IMR-90 (cell line): ENCODE measurements around the gene DRC3. TPM values are rescaled to one million over a fixed set of nuclear protein-coding genes. Genes with fewer than 3 reads are reported as not detected.

Source experiments
- ATAC-seq: fragments of 200-7000 bp; cut with Tn5 transposase; 2 replicates; pipeline ENCODE4 v1.9.1; 2020; ENCODE audit warnings: low read depth, mild to moderate bottlenecking, moderate library complexity
- BruUV-seq: library from RNA; stranded (reverse); fragments of 400-500 nt; replicated peaks from 2 replicates; lab custom pipeline; 2021; lab: Mats Ljungman, UMichigan
- CTCF ChIA-PET: fragments of 300-600 bp; formaldehyde crosslinking; extraction: SDS; loops from one replicate; lab custom pipeline; 2021; ENCODE audit warnings: antibody characterized with exemption; lab: Yijun Ruan, JAX
- POLR2A ChIA-PET: fragments of 300-600 bp; sonication (Branson Sonifier 250); formaldehyde crosslinking; loops from one replicate; lab custom pipeline; 2022; ENCODE audit warnings: antibody characterized with exemption; ENCODE audit not compliant: unreplicated experiment; lab: Charles Lee
- DNase-seq: peaks from one replicate; pipeline ENCODE4 v3.0.0; 2013
- H2AFZ ChIP-seq: replicated peaks from 2 replicates; pipeline ENCODE3; 2013; ENCODE audit warnings: low read length, mild to moderate bottlenecking; ENCODE audit not compliant: poor library complexity
- H2AK5ac ChIP-seq: 2 replicates; pipeline ENCODE4 v1.6.1; 2013; ENCODE audit warnings: low read depth, low read length, inconsistent platforms
- H2AK9ac ChIP-seq: replicated peaks from 2 replicates; pipeline ENCODE3; 2013; ENCODE audit warnings: mild to moderate bottlenecking, low read depth, low read length, moderate library complexity; ENCODE audit not compliant: poor library complexity
- H2BK120ac ChIP-seq: 2 replicates; pipeline ENCODE4 v1.6.1; 2013; ENCODE audit warnings: low read depth, low read length, inconsistent platforms
- H2BK15ac ChIP-seq: 3 replicates; pipeline ENCODE4 v1.6.1; 2013; ENCODE audit warnings: low read depth, low read length, inconsistent platforms
- H2BK20ac ChIP-seq: 2 replicates; pipeline ENCODE4 v1.6.1; 2013; ENCODE audit warnings: low read depth, mild to moderate bottlenecking, inconsistent platforms, low read length, moderate library complexity
- H2BK5ac ChIP-seq: 2 replicates; pipeline ENCODE4 v1.6.1; 2013; ENCODE audit warnings: mild to moderate bottlenecking, low read depth, low read length, inconsistent platforms; ENCODE audit not compliant: poor library complexity, severe bottlenecking
- H3K14ac ChIP-seq: replicated peaks from 2 replicates; pipeline ENCODE4 v1.6.1; 2013; ENCODE audit warnings: low read depth, low read length, inconsistent platforms
- H3K18ac ChIP-seq: 2 replicates; pipeline ENCODE4 v1.6.1; 2013; ENCODE audit warnings: low read depth, low read length, control low read depth
- H3K23ac ChIP-seq: 2 replicates; pipeline ENCODE4 v1.6.1; 2013; ENCODE audit warnings: low read depth, low read length, inconsistent platforms
- H3K27ac ChIP-seq: 2 replicates; pipeline ENCODE4 v1.5.1; 2013; ENCODE audit warnings: mild to moderate bottlenecking, control low read depth, low read length; ENCODE audit not compliant: insufficient read depth
- H3K27me3 ChIP-seq: 2 replicates; pipeline ENCODE4 v1.6.1; 2013; ENCODE audit warnings: low read length; ENCODE audit not compliant: control insufficient read depth, insufficient read depth
- H3K36me3 ChIP-seq: 2 replicates; pipeline ENCODE4 v1.6.1; 2013; ENCODE audit warnings: low read length, mixed read lengths; ENCODE audit not compliant: control insufficient read depth, insufficient read depth
- H3K4ac ChIP-seq: 2 replicates; pipeline ENCODE4 v1.6.1; 2013; ENCODE audit warnings: low read depth, low read length, inconsistent platforms
- H3K4me1 ChIP-seq: 2 replicates; pipeline ENCODE4 v1.6.1; 2013; ENCODE audit warnings: low read length, mixed read lengths; ENCODE audit not compliant: control insufficient read depth, insufficient read depth
- H3K4me2 ChIP-seq: 2 replicates; pipeline ENCODE4 v1.6.1; 2013; ENCODE audit warnings: low read depth, mild to moderate bottlenecking, control low read depth, low read length, moderate library complexity
- H3K4me3 ChIP-seq: 2 replicates; pipeline ENCODE4 v1.5.1; 2013; ENCODE audit warnings: low read depth, mild to moderate bottlenecking, control low read depth, low read length, moderate library complexity; ENCODE audit not compliant: insufficient read depth
- H3K56ac ChIP-seq: 2 replicates; pipeline ENCODE4 v1.6.1; 2013; ENCODE audit warnings: low read length, inconsistent platforms; ENCODE audit not compliant: insufficient read depth; ENCODE audit errors: extremely low read depth
- H3K79me1 ChIP-seq, 2 experiments: 2 replicates each; pipeline ENCODE4 v1.6.1; 2013; ENCODE audit warnings: low read length in 2 of 2, inconsistent platforms in 1 of 2, low read depth in 1 of 2
- H3K9ac ChIP-seq: 2 replicates; pipeline ENCODE4 v1.6.1; 2013; ENCODE audit warnings: low read depth, low read length, control low read depth
- H3K9me1 ChIP-seq: 2 replicates; pipeline ENCODE4 v1.6.1; 2013; ENCODE audit warnings: low read length, inconsistent platforms; ENCODE audit not compliant: insufficient read depth
- H3K9me3 ChIP-seq: 2 replicates; pipeline ENCODE4 v1.6.1; 2013; ENCODE audit warnings: low read length; ENCODE audit not compliant: control insufficient read depth, insufficient read depth
- H4K20me1 ChIP-seq: 2 replicates; pipeline ENCODE4 v1.6.1; 2013; ENCODE audit warnings: low read length, inconsistent platforms; ENCODE audit not compliant: insufficient read depth
- H4K5ac ChIP-seq: 2 replicates; pipeline ENCODE4 v1.6.1; 2013; ENCODE audit warnings: mild to moderate bottlenecking, low read depth, low read length, control low read depth
- H4K8ac ChIP-seq, 2 experiments: 2 replicates each; pipeline ENCODE4 v1.6.1; 2013; ENCODE audit warnings: low read depth in 2 of 2, low read length in 2 of 2, control low read depth in 1 of 2, inconsistent platforms in 1 of 2
- H4K91ac ChIP-seq: 2 replicates; pipeline ENCODE4 v1.6.1; 2013; ENCODE audit warnings: low read depth, low read length, inconsistent platforms; ENCODE audit not compliant: insufficient read depth
- BHLHE40 ChIP-seq: fragments of 150-350 bp; IDR thresholded peaks from 2 replicates; pipeline ENCODE4 v1.6.1; 2016; ENCODE audit warnings: mild to moderate bottlenecking, low read depth, low read length
- CEBPB ChIP-seq: IDR thresholded peaks from 2 replicates; pipeline ENCODE4 v1.6.1; 2012; ENCODE audit warnings: low read depth, low read length, improper control_type of control experiment
- CHD1 ChIP-seq: IDR thresholded peaks from 2 replicates; pipeline ENCODE4 v1.6.1; 2012; ENCODE audit warnings: low read depth, low read length, improper control_type of control experiment
- FOS ChIP-seq: fragments of 150-350 bp; IDR thresholded peaks from 2 replicates; pipeline ENCODE4 v1.6.1; 2016; ENCODE audit warnings: low read depth, low read length
- MAFK ChIP-seq: IDR thresholded peaks from 2 replicates; pipeline ENCODE4 v1.6.1; 2012; ENCODE audit warnings: low read depth, low read length, improper control_type of control experiment
- MAZ ChIP-seq: IDR thresholded peaks from 2 replicates; pipeline ENCODE4 v1.6.1; 2012; ENCODE audit warnings: low read depth, mild to moderate bottlenecking, low read length, improper control_type of control experiment, moderate library complexity, borderline replicate concordance
- MXI1 ChIP-seq: IDR thresholded peaks from 2 replicates; pipeline ENCODE4 v1.6.1; 2012; ENCODE audit warnings: low read depth, mild to moderate bottlenecking, low read length, moderate library complexity, borderline replicate concordance
- NFE2L2 ChIP-seq: fragments of 150-350 bp; IDR thresholded peaks from 2 replicates; pipeline ENCODE4 v1.6.1; 2016; ENCODE audit warnings: low read depth, mild to moderate bottlenecking, low read length
- POLR2A ChIP-seq: IDR thresholded peaks from 2 replicates; pipeline ENCODE4 v1.6.1; 2012; ENCODE audit warnings: mild to moderate bottlenecking, low read depth, low read length
- RAD21 ChIP-seq: IDR thresholded peaks from 2 replicates; pipeline ENCODE4 v1.6.1; 2012; ENCODE audit warnings: low read length, improper control_type of control experiment
- RCOR1 ChIP-seq: IDR thresholded peaks from 2 replicates; pipeline ENCODE4 v1.6.1; 2012; ENCODE audit warnings: mild to moderate bottlenecking, low read length, improper control_type of control experiment; ENCODE audit not compliant: insufficient replicate concordance
- RFX5 ChIP-seq: IDR thresholded peaks from 2 replicates; pipeline ENCODE4 v1.8.0; 2012; ENCODE audit warnings: low read depth, mild to moderate bottlenecking, low read length, moderate library complexity
- SMC3 ChIP-seq: fragments of 150-350 bp; IDR thresholded peaks from 2 replicates; pipeline ENCODE4 v1.6.1; 2016; ENCODE audit warnings: low read depth, mild to moderate bottlenecking, antibody characterized with exemption, low read length, moderate library complexity
- WGBS, 2 experiments: methylation state at CpG; one replicate each; pipeline versions ENCODE4 v1.1.5 to v1.1.7; 2013; ENCODE audit warnings: missing lambda C conversion rate in 2 of 2; ENCODE audit not compliant: insufficient read length in 1 of 2; ENCODE audit errors: extremely low coverage in 2 of 2; 5-methylcytosine and 5-hydroxymethylcytosine counted together
- dilution Hi-C: fragments of 300-500 bp; cut with HindIII; formaldehyde crosslinking; loops from one replicate; pipeline ENCODE4 v1.14.3; 2018; ENCODE audit warnings: low sequenced_read_pairs; ENCODE audit not compliant: unreplicated experiment
- in situ Hi-C: fragments of 300-500 bp; cut with MboI; formaldehyde crosslinking; loops from 3 replicates; pipeline ENCODE4 v1.14.3; 2019; ENCODE audit warnings: low sequenced_read_pairs, inconsistent platforms, mixed read lengths
- intact Hi-C: fragments of 100-400 bp; cut with micrococcal nuclease; formaldehyde crosslinking; loops from 2 replicates; pipeline ENCODE4 v1.10.0; 2022
- polyA plus RNA-seq, 3 experiments: library from polyadenylated mRNA; depleted of rRNA; stranded (reverse); fragments of >200 nt; gene quantifications; 2 replicates each; pipeline ENCODE4 v1.2.3, GENCODE V29; 2012; ENCODE audit warnings: low replicate concordance in 1 of 3
- total RNA-seq: library from RNA; depleted of rRNA; stranded (reverse); fragments of >200 nt; gene quantifications from 2 replicates; pipeline ENCODE4 v1.2.3, GENCODE V29; 2012
- TF ChIP-seq, protein P1 (sequence below): fragments of 150-350 bp; IDR thresholded peaks from 2 replicates; pipeline ENCODE4 v1.6.1; 2017; ENCODE audit warnings: mild to moderate bottlenecking, antibody characterized with exemption, low read length, low read depth
- TF ChIP-seq, protein P2 (sequence below): conservative IDR thresholded peaks from 2 replicates; pipeline ENCODE4 v1.5.1; 2012; ENCODE audit warnings: mild to moderate bottlenecking, low read depth, low read length, improper control_type of control experiment
- TF ChIP-seq, protein P3 (sequence below): fragments of 150-350 bp; IDR thresholded peaks from 2 replicates; pipeline ENCODE4 v1.6.1; 2016; ENCODE audit warnings: low read depth, mild to moderate bottlenecking, low read length, moderate library complexity, borderline replicate concordance

DRC3 gene
- total and polyA plus RNA-seq, 2 of the 4 experiments (the other 2 are of a cell fraction) = 0.55 to 0.72 TPM

DNA sequence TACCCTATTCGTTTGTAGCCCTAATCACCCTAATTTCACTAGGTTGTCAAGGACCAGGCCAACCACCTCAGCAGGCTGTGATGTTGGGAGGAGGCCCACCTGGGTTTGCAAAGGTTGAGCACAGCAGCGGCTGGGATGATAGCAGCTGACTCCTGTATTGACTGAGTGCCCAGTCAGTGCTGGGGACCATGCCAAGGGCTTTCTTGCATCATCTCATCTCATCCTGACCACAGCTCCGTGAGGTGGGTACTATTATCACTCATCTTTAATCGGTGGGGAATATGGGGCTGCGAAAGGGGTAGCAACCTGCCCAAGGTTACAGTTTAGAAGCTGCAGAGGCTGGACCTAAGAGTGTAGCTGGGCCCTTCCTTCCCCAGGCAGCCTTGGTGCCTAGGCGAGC, 54.6 kb downstream of the DRC3 start:
- H3K79me1 ChIP-seq = peaks cover 10 to 32% of the 10 kb centered on the region in 2 experiments; a peak in 3 of 4 replicates
- no peak overlapping the region for H3K4me2 ChIP-seq
- DNase-seq (no peak), ATAC-seq (no peak)
- no peak overlapping the region; the same call in 1 of the 2 replicates for H3K56ac ChIP-seq
- no peaks in the 10 kb centered on the region for H3K9me3 ChIP-seq
- H2BK15ac ChIP-seq = no peak overlapping the region
- no peak overlapping the region for H4K8ac ChIP-seq
- no peak overlapping the region for H4K5ac ChIP-seq
- no peak overlapping the region for H4K91ac ChIP-seq
- CTCF ChIA-PET = no interaction called here
- TF ChIP-seq CHD1 (no peak), RAD21 (no peak), MAFK (no peak), RCOR1 (no peak), MXI1 (no peak), FOS (no peak), RFX5 (no peak), BHLHE40 (no peak), POLR2A (no peak), NFE2L2 (no peak), SMC3 (no peak), CEBPB (no peak), MAZ (no peak)
- TF ChIP-seq, protein P1, sequence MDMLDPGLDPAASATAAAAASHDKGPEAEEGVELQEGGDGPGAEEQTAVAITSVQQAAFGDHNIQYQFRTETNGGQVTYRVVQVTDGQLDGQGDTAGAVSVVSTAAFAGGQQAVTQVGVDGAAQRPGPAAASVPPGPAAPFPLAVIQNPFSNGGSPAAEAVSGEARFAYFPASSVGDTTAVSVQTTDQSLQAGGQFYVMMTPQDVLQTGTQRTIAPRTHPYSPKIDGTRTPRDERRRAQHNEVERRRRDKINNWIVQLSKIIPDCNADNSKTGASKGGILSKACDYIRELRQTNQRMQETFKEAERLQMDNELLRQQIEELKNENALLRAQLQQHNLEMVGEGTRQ = no peak
- TF ChIP-seq, protein P2, sequence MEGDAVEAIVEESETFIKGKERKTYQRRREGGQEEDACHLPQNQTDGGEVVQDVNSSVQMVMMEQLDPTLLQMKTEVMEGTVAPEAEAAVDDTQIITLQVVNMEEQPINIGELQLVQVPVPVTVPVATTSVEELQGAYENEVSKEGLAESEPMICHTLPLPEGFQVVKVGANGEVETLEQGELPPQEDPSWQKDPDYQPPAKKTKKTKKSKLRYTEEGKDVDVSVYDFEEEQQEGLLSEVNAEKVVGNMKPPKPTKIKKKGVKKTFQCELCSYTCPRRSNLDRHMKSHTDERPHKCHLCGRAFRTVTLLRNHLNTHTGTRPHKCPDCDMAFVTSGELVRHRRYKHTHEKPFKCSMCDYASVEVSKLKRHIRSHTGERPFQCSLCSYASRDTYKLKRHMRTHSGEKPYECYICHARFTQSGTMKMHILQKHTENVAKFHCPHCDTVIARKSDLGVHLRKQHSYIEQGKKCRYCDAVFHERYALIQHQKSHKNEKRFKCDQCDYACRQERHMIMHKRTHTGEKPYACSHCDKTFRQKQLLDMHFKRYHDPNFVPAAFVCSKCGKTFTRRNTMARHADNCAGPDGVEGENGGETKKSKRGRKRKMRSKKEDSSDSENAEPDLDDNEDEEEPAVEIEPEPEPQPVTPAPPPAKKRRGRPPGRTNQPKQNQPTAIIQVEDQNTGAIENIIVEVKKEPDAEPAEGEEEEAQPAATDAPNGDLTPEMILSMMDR = no peak
- TF ChIP-seq, protein P3, sequence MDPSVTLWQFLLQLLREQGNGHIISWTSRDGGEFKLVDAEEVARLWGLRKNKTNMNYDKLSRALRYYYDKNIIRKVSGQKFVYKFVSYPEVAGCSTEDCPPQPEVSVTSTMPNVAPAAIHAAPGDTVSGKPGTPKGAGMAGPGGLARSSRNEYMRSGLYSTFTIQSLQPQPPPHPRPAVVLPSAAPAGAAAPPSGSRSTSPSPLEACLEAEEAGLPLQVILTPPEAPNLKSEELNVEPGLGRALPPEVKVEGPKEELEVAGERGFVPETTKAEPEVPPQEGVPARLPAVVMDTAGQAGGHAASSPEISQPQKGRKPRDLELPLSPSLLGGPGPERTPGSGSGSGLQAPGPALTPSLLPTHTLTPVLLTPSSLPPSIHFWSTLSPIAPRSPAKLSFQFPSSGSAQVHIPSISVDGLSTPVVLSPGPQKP = no peak
- no peak overlapping the region for H2BK5ac ChIP-seq
- H2AK9ac ChIP-seq = no peak overlapping the region
- no peak overlapping the region for H3K27ac ChIP-seq
- POLR2A ChIA-PET = no interaction called here
- no peak overlapping the region for H3K9ac ChIP-seq
- in situ Hi-C loops = no loop called here
- H3K36me3 ChIP-seq = peaks cover 2% of the 10 kb centered on the region; the same call in 1 of the 2 replicates
- no peak overlapping the region for H2BK20ac ChIP-seq
- H3K9me1 ChIP-seq = peaks cover 31% of the 10 kb centered on the region
- H3K27me3 ChIP-seq = no peaks in the 10 kb centered on the region
- H3K4ac ChIP-seq = no peak overlapping the region
- H3K4me3 ChIP-seq = no peak overlapping the region
- no peak overlapping the region for H3K18ac ChIP-seq
- no CpG with 5 or more reads among the region's 6 CpGs for WGBS, 2 experiments
- peaks cover 9% of the 10 kb centered on the region; the same call in 1 of the 2 replicates for H3K4me1 ChIP-seq
- dilution Hi-C loops = no loop called here
- H2BK120ac ChIP-seq = no peak overlapping the region
- H2AK5ac ChIP-seq = no peak overlapping the region
- no peak overlapping the region for H3K23ac ChIP-seq
- no TSS peak for BruUV-seq
- H3K14ac ChIP-seq = no peak overlapping the region
- H4K20me1 ChIP-seq = no peaks in the 10 kb centered on the region; the same call in 1 of the 2 replicates
- H2AFZ ChIP-seq = no peak overlapping the region
- intact Hi-C loops = loop anchor here (5.0 kb wide), 1 partner anchor 35 kb away; no protein-coding TSS in a partner anchor
